SK-N-SH treated with all-trans-retinoic acid at 6 μM for 48 hours (cell line): Measurements from ENCODE around the gene AKR1B15.

Source experiments
- ATAC-seq: fragments of 200-7000 bp; cut with Tn5 transposase; 3 replicates; pipeline ENCODE4 v1.9.1; 2020; ENCODE audit warnings: mild to moderate bottlenecking, moderate library complexity
- BACH2 ChIP-seq: fragments of 250-450 bp; sonication (Bioruptor Pico); IDR thresholded peaks from 2 replicates; pipeline ENCODE4 v1.9.0; 2021; ENCODE audit warnings: mild to moderate bottlenecking, borderline replicate concordance
- CSDC2 ChIP-seq: fragments of 250-450 bp; sonication (Bioruptor Pico); IDR thresholded peaks from 2 replicates; pipeline ENCODE4 v1.5.0; 2020; ENCODE audit warnings: mild to moderate bottlenecking, moderate library complexity
- CSRNP3 ChIP-seq: fragments of 250-450 bp; sonication (Bioruptor Pico); IDR thresholded peaks from 2 replicates; pipeline ENCODE4 v1.5.1; 2021; ENCODE audit warnings: mild to moderate bottlenecking, moderate library complexity
- ESRRG ChIP-seq: fragments of 250-450 bp; sonication (Bioruptor Pico); IDR thresholded peaks from 2 replicates; pipeline ENCODE4 v1.6.1; 2021; ENCODE audit warnings: mild to moderate bottlenecking
- GLIS3 ChIP-seq: fragments of 250-450 bp; sonication (Bioruptor Pico); IDR thresholded peaks from 2 replicates; pipeline ENCODE4 v1.5.0; 2020; ENCODE audit warnings: mild to moderate bottlenecking, moderate library complexity
- ISL1 ChIP-seq: fragments of 250-450 bp; sonication (Bioruptor Pico); IDR thresholded peaks from 2 replicates; pipeline ENCODE4 v2.1.2; 2022; ENCODE audit warnings: mild to moderate bottlenecking, moderate library complexity
- OSR1 ChIP-seq: fragments of 250-450 bp; sonication (Bioruptor Pico); IDR thresholded peaks from 2 replicates; pipeline ENCODE4 v1.8.0; 2022; ENCODE audit warnings: moderate library complexity, mild to moderate bottlenecking, inconsistent platforms
- POU6F1 ChIP-seq: fragments of 250-450 bp; sonication (Bioruptor Pico); IDR thresholded peaks from 2 replicates; pipeline ENCODE4 v1.8.0; 2021; ENCODE audit warnings: low read depth, mild to moderate bottlenecking, moderate library complexity, borderline replicate concordance
- PPARA ChIP-seq: fragments of 250-450 bp; sonication (Bioruptor Pico); IDR thresholded peaks from 2 replicates; pipeline ENCODE4 v1.5.0; 2020; ENCODE audit warnings: mild to moderate bottlenecking, borderline replicate concordance
- RARB ChIP-seq: fragments of 250-450 bp; sonication (Bioruptor Pico); IDR thresholded peaks from 2 replicates; pipeline ENCODE4 v1.8.0; 2021; ENCODE audit warnings: mild to moderate bottlenecking, moderate library complexity
- SNAI2 ChIP-seq: fragments of 250-450 bp; sonication (Bioruptor Pico); IDR thresholded peaks from 2 replicates; pipeline ENCODE4 v1.5.0; 2020; ENCODE audit warnings: mild to moderate bottlenecking, moderate library complexity
- TCF4 ChIP-seq: fragments of 250-450 bp; sonication (Bioruptor Pico); IDR thresholded peaks from 2 replicates; pipeline ENCODE4 v1.8.0; 2021; ENCODE audit warnings: mild to moderate bottlenecking, moderate library complexity, borderline replicate concordance
- TOX ChIP-seq: fragments of 250-450 bp; sonication (Bioruptor Pico); IDR thresholded peaks from 2 replicates; pipeline ENCODE4 v1.8.0; 2021; ENCODE audit warnings: mild to moderate bottlenecking, moderate library complexity, borderline replicate concordance
- TSHZ2 ChIP-seq: fragments of 250-450 bp; sonication (Bioruptor Pico); IDR thresholded peaks from 2 replicates; pipeline ENCODE4 v1.5.0; 2020; ENCODE audit warnings: mild to moderate bottlenecking, moderate library complexity
- ZFP3 ChIP-seq: fragments of 250-450 bp; sonication (Bioruptor Pico); IDR thresholded peaks from 2 replicates; pipeline ENCODE4 v1.5.0; 2020; ENCODE audit warnings: mild to moderate bottlenecking, moderate library complexity
- ZFP30 ChIP-seq: fragments of 450-650 bp; formaldehyde crosslinking; IDR thresholded peaks from 2 replicates; pipeline ENCODE4 v1.5.0; 2022; ENCODE audit warnings: mild to moderate bottlenecking, moderate library complexity
- ZNF565 ChIP-seq: fragments of 450-650 bp; formaldehyde crosslinking; conservative IDR thresholded peaks from 2 replicates; pipeline ENCODE4 v1.5.0; 2020; ENCODE audit warnings: low read depth, mild to moderate bottlenecking, moderate library complexity
- ZNF70 ChIP-seq: fragments of 450-650 bp; formaldehyde crosslinking; IDR thresholded peaks from 2 replicates; pipeline ENCODE4 v1.5.0; 2020; ENCODE audit warnings: mild to moderate bottlenecking, moderate library complexity
- ZNF8 ChIP-seq: fragments of 450-650 bp; formaldehyde crosslinking; IDR thresholded peaks from 2 replicates; pipeline ENCODE4 v1.5.0; 2020; ENCODE audit warnings: mild to moderate bottlenecking, moderate library complexity
- TF ChIP-seq, protein P1 (sequence below): fragments of 250-450 bp; sonication (Bioruptor Pico); IDR thresholded peaks from 2 replicates; pipeline ENCODE4 v1.8.0; 2020; ENCODE audit warnings: mild to moderate bottlenecking, moderate library complexity, borderline replicate concordance
- TF ChIP-seq, protein P2 (sequence below): fragments of 250-450 bp; sonication (Bioruptor Pico); IDR thresholded peaks from 2 replicates; pipeline ENCODE4 v1.5.1; 2020; ENCODE audit warnings: low read depth, mild to moderate bottlenecking, moderate library complexity

The AKR1B15 gene

GRCh38 chr7:134574322-134574721 is 25.4 kb downstream of the AKR1B15 start:
- ATAC-seq, result no peak
- no peak for TF ChIP-seq ZNF8 (CRISPR knock-in tag)
- no peak for TF ChIP-seq ESRRG (CRISPR knock-in tag)
- TF ChIP-seq TOX (CRISPR knock-in tag), result no peak
- no peak for TF ChIP-seq ZNF565 (CRISPR knock-in tag)
- no peak for TF ChIP-seq GLIS3
- TF ChIP-seq CSRNP3 (CRISPR knock-in tag), result no peak
- TF ChIP-seq, all 23 proteins: peak for 0

GRCh38 chr7:134584290-134584689 is 35.4 kb downstream of the AKR1B15 start:
- no peak for TF ChIP-seq TCF4 (CRISPR knock-in tag)
- TF ChIP-seq, protein P1, sequence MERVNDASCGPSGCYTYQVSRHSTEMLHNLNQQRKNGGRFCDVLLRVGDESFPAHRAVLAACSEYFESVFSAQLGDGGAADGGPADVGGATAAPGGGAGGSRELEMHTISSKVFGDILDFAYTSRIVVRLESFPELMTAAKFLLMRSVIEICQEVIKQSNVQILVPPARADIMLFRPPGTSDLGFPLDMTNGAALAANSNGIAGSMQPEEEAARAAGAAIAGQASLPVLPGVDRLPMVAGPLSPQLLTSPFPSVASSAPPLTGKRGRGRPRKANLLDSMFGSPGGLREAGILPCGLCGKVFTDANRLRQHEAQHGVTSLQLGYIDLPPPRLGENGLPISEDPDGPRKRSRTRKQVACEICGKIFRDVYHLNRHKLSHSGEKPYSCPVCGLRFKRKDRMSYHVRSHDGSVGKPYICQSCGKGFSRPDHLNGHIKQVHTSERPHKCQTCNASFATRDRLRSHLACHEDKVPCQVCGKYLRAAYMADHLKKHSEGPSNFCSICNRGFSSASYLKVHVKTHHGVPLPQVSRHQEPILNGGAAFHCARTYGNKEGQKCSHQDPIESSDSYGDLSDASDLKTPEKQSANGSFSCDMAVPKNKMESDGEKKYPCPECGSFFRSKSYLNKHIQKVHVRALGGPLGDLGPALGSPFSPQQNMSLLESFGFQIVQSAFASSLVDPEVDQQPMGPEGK (CRISPR knock-in tag), result no peak
- TF ChIP-seq ZNF8 (CRISPR knock-in tag), result no peak
- no peak for TF ChIP-seq ZNF70 (CRISPR knock-in tag)
- no peak for TF ChIP-seq POU6F1
- no peak for TF ChIP-seq RARB (CRISPR knock-in tag)
- TF ChIP-seq ESRRG (CRISPR knock-in tag), result no peak
- TF ChIP-seq ISL1 (CRISPR knock-in tag), result no peak
- no peak for TF ChIP-seq GLIS3
- TF ChIP-seq SNAI2 (CRISPR knock-in tag), result no peak
- TF ChIP-seq CSRNP3 (CRISPR knock-in tag), result no peak
- no peak for TF ChIP-seq CSDC2 (CRISPR knock-in tag)
- no peak for TF ChIP-seq ZFP3 (CRISPR knock-in tag)

GRCh38 chr7:134585897-134586296 is 37.0 kb downstream of the AKR1B15 start:
- ATAC-seq, result no peak
- no peak for TF ChIP-seq ZNF70 (CRISPR knock-in tag)
- TF ChIP-seq, protein P1 (CRISPR knock-in tag), result no peak
- TF ChIP-seq GLIS3, result no peak
- TF ChIP-seq CSDC2 (CRISPR knock-in tag), result no peak
- TF ChIP-seq RARB (CRISPR knock-in tag), result no peak

More at GRCh38 chr7:134584290-134584689, 35.4 kb downstream of the AKR1B15 start:
- no peak for ATAC-seq

- ATAC-seq, result no peak
Observed at GRCh38 chr7:134587750-134588149, 38.8 kb downstream of the AKR1B15 start.

More at GRCh38 chr7:134587750-134588149, 38.8 kb downstream of the AKR1B15 start:
- TF ChIP-seq ZFP30 (CRISPR knock-in tag) (no peak), ESRRG (CRISPR knock-in tag) (no peak), TCF4 (CRISPR knock-in tag) (no peak), BACH2 (CRISPR knock-in tag) (no peak), RARB (CRISPR knock-in tag) (no peak), TOX (CRISPR knock-in tag) (no peak), SNAI2 (CRISPR knock-in tag) (no peak), TSHZ2 (no peak), CSDC2 (CRISPR knock-in tag) (no peak), CSRNP3 (CRISPR knock-in tag) (no peak), PPARA (CRISPR knock-in tag) (no peak), OSR1 (CRISPR knock-in tag) (no peak), ZFP3 (CRISPR knock-in tag) (no peak), ZNF8 (CRISPR knock-in tag) (no peak)
- TF ChIP-seq, protein P2, sequence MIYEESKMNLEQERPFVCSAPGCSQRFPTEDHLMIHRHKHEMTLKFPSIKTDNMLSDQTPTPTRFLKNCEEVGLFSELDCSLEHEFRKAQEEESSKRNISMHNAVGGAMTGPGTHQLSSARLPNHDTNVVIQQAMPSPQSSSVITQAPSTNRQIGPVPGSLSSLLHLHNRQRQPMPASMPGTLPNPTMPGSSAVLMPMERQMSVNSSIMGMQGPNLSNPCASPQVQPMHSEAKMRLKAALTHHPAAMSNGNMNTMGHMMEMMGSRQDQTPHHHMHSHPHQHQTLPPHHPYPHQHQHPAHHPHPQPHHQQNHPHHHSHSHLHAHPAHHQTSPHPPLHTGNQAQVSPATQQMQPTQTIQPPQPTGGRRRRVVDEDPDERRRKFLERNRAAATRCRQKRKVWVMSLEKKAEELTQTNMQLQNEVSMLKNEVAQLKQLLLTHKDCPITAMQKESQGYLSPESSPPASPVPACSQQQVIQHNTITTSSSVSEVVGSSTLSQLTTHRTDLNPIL (CRISPR knock-in tag), result no peak
